Left colon (tissue), 2 donors: ENCODE data around the gene KRTAP4-11. TPM values are rescaled to one million over a fixed set of nuclear protein-coding genes. Genes with fewer than 3 reads are reported as not detected.
"Not testable (repeated sequence)": the region's sequence is repeated elsewhere in the genome, so short reads cannot be mapped to it uniquely, and the experiment has no call there.

Experiments
- ATAC-seq: fragments of 200-7000 bp; cut with Tn5 transposase; one replicate; pipeline ENCODE4 v1.9.1; 2020; ENCODE audit warnings: mild to moderate bottlenecking, moderate library complexity
- DNase-seq, 2 donors: peaks; one replicate each; pipeline ENCODE4 v3.0.0-alpha.2; 2020
- intact Hi-C, 2 donors: fragments of 100-400 bp; cut with DNase I in 1 of 2; cut with micrococcal nuclease in 1 of 2; formaldehyde crosslinking; loops; one replicate each; pipeline versions ENCODE4 v1.11.2 to v1.14.0; 2022; cut with DNase I, micrococcal nuclease
- long read RNA-seq: library from polyadenylated mRNA; unstranded; transcript quantifications from one replicate; pipeline ENCODE4 v2.0.0, GENCODE V29; 2021
- total RNA-seq, 2 donors: library from RNA; stranded (reverse); fragmentation: NEBNext Ultra II Directional; extraction: Animal tissue kit (Norgen Biotek cat#: 25700); gene quantifications; one replicate each; pipeline ENCODE4 v1.2.1, GENCODE V29; 2021
- donor health status: DM: no; HTN: no; CAD: no.
- donor health status: DM: yes; HTN: yes; CAD: no.

The KRTAP4-11 gene
- total RNA-seq = not detected
- long read RNA-seq = 0 reads

DNA sequence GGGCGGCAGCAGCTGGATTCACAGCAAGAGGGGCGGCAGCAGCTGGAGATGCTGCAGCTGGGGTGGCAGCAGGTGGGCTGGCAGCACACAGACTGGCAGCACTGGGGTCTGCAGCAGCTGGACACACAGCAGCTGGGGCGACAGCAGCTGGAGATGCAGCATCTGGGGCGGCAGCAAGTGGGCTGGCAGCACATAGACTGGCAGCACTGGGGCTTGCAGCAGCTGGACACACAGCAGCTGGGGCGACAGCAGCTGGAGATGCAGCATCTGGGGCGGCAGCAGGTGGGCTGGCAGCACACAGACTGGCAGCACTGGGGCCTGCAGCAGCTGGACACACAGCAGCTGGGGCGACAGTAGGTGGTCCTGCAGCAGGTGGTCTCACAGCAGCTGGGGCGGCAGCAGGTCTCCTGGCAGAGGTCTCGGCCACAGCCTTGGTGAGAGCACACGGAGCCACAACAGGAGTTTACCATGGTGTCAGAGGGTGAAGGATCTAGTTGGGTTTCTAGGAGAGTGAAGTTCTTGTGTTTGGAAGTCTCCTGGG is at the start of gene KRTAP4-11:
TSS of gene KRTAP4-11 (minus strand) at position 528 of the 541 bp plus-strand sequence. CDS start at position 470, 58 bp downstream.
- DNase-seq, intact Hi-C loops, ATAC-seq: not testable (repeated sequence)

DNA sequence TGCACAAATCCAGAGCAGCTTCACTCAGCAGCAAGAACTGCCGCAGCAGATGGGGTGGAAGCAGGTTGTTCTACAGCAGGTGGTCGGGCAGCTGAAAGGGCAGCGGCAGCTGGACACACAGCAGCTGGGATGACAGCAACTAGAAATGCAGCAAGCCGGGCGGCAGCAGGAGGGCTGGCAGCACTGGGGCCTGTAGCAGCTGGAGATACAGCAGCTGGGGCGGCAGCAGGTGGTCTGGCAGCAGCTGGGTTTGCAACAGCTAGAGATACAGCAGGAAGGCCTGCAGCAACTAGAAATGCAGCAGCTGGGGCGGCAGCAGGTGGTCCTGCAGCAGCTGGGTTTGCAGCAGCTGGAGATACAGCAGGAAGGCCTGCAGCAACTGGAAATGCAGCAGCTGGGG is 49.4 kb upstream of the KRTAP4-11 start:
- DNase-seq (no peak), ATAC-seq (no peak)
- intact Hi-C loops = no loop called here

DNA sequence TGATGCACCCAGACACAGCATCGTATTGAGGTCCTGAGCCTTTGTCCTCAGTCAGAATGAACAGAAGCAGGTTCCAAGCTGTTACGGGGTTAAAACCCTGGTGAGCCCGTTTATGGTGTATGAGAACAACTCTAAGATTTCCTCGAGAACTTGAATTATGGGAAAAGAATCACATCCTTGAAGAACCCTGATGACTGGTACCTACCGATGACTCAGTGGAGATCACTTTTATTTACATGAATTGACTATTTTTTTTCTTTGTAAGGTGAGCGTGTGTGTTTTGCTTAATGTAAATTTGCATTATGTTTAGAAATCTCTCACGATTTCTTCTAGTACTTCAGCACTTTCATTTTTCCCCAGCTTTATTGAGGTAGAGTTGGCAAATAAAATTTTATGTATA is 45.7 kb upstream of the KRTAP4-11 start:
- ATAC-seq (no peak), DNase-seq (no peak)
- intact Hi-C loops = no loop called here

DNA sequence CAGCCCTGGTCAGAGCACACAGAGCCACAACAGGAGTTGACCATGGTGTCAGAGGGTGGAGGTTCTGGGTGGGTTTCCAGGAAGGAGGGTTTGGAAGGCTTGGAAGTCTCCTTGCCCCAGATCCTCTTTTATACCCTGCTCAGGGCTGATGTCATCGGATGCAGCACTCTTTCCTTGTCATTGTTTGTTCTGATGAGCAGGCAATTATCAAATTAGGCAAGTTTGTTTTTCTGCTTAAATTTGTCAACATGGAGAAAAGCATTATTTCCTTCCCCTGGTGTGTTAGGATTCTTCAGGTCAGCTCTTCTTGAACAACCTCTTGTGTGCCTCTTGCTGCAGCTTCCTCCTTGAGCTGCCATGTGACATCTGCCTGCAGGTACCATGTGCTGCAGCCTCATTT is 42.5 kb upstream of the KRTAP4-11 start, which contains the start of gene KRTAP4-4:
TSS of gene KRTAP4-4 (minus strand) at position 101 of the 400 bp plus-strand sequence. CDS start at position 44, 57 bp downstream.
- DNase-seq (no peak), ATAC-seq (no peak)
- intact Hi-C loops = no loop called here

DNA sequence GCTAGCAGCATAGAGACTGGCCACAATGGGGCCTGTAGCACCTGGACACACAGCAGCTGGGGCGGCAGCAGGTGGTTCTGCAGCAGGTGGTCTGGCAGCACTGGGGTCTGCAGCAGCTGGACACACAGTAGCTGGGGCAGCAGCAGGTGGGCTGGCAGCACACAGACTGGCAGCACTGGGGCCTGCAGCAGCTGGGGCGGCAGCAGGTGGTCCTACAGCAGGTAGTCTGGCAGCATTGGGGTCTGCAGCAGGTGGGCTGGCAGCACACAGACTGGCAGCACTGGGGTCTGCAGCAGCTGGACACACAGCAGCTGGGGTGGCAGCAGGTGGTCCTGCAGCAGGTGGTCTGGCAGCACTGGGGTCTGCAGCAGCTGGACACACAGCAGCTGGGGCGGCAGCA is 42.0 kb upstream of the KRTAP4-11 start:
- intact Hi-C loops, ATAC-seq, DNase-seq: not testable (repeated sequence)

DNA sequence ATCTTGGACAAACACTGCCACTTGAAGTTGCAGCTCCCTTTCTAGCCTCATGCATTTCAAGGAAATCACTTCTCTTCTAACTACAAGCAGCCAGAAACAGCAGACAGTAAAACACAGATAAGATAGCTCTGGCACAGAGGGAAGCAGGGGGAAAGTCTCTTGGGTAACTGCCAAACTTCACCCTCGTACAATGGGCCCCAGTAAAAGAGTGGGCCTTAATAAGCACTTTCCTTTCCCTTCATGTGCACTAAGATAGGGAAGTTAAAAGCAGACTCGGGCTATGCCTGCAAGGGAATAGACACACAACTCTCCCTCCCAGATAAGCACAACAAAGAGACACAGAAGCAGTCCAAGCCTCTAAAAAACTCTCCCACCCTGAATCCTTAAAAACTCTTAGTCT is 35.7 kb upstream of the KRTAP4-11 start:
- intact Hi-C loops = no loop called here
- DNase-seq = no peak
- no peak for ATAC-seq

DNA sequence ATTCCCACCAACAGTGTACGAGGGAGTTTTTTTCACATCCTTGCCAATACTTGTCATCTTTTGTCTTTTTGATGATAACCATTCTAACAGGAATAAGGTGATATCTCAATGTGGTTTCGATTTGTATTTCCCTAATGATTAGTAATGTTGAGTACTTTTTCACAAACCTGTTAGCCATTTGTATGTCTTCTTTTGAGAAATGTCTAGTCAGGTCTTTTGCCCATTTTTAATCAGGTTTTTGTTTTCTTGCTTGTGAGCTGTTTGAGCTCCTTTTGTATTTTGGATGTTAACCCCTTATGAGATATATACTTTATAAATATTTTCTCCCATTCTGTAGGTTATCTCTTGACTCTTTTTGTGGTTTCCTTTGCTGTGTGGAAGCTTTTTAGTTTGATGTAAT is 33.4 kb upstream of the KRTAP4-11 start:
- ATAC-seq = no peak
- intact Hi-C loops = no loop called here
- no peak for DNase-seq

DNA sequence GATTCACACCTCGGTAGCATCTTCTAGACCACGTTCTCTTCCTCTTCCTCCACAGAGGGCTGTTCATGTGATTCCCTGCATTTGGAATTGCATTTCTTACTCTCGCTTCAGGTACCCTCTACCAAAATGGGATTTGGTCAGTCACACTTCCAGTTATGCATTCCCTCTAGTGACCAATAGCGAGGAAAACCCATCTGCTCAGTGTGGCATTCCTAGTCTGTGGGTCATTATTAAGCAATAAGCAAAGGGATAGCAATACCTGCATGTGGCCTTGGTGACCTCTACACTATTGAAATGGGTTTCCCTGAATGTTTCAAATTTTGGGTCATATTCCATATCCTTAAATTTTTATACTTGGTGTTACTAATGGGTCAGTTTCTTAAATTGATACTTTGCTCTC is 31.9 kb upstream of the KRTAP4-11 start:
- intact Hi-C loops = no loop called here
- DNase-seq = no peak
- no peak for ATAC-seq

DNA sequence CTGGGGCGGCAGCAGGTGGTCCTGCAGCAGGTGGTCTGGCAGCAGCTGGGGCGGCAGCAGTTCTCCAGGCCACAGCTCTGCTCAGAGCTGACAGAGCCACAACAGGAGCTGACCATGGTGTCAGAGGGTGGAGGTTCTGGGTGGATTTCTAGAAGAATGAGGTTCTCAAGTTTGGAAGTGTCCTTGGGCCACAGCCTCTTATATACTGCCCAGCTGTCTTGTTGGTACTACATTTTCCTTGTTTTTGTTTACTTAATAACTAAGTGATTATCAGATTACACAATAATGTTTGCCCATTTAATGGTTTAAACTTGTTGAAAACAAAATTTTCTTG is 31.4 kb upstream of the KRTAP4-11 start, which contains the start of gene KRTAP4-5:
TSS of gene KRTAP4-5 (minus strand) at position 174 of the 334 bp plus-strand sequence. CDS start at position 116, 58 bp downstream.
- DNase-seq (no peak), ATAC-seq (no peak)
- intact Hi-C loops = no loop called here

DNA sequence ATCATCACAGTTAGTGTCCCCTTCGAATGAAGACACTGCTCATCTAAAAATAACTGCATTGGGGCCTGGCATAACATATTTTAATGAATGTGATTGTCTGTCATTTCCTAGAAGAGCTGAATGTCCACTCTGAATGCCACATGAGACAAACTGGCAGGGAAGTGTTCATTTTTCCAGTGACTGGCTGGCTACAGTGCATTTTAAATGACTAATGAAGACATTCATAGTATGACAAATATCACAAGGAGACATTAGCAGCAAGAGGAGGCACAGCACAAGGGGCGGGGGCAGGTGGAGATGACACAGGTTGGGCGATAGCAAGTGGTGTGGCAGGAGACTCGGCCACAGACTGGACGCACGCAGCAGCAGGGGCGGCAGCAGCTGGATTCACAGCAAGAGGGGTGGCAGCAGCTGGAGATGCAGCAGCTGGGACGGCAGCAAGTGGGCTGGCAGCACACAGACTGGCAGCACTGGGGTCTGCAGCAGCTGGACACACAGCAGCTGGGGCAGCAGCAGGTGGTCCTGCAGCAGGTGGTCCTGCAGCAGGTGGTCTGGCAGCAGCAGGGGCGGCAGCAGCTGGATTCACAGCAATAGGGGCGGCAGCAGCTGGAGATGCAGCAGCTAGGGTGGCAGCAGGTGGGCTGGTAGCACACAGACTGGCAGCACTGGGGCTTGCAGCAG is 30.9 kb upstream of the KRTAP4-11 start:
- intact Hi-C loops, ATAC-seq, DNase-seq: not testable (repeated sequence)

DNA sequence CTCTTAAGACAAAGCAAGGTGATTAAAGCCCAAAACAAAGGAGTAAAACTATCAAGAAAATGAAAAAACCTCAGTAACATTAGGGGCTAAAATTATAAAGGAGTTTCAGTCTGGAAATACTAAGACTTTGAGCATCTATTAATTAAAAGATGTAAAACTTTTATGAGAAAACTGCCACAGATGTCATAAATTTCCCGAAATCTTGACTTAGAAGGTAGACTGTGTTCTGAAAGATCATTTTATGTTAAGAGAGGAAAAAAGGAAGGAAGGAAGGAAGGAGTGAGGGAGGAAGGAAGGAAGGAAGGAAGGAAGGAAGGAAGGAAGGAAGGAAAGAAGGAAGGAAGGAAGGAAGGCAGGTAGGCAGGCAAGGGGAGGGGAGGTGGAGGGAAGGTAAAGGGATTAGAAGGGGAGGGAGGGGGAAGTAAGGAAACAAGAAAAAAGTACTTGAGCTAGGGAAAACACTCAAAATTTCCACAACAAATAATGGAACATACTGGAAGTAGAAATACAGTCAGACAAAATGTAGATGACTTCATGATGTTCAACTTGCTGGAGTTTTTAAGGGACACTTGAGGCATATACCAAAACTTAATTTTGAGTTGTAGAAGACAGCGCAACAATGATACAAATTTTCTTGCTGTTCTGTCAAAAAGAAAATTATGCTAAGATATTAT is 29.5 kb upstream of the KRTAP4-11 start:
- ATAC-seq (no peak), DNase-seq (no peak)
- intact Hi-C loops = no loop called here

DNA sequence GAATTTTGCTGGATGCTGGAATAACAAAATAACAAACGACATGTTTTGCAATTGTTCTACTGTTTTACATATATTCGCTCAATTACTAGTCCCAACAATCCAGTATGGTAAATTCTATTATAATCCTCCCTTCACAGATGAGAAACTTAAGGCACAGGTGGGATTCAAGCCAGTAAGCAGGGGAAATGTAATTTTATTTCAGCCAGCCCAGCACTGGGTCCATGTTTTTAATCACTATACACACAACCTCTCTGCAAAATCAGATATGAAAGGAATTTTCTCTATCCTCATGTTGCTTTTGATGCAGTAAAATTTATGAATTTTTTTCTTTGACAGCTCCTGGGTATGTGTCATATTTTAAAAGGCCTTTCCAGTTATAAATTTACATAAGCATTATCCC is 27.1 kb upstream of the KRTAP4-11 start:
- no peak for ATAC-seq
- intact Hi-C loops = no loop called here
- DNase-seq = no peak

DNA sequence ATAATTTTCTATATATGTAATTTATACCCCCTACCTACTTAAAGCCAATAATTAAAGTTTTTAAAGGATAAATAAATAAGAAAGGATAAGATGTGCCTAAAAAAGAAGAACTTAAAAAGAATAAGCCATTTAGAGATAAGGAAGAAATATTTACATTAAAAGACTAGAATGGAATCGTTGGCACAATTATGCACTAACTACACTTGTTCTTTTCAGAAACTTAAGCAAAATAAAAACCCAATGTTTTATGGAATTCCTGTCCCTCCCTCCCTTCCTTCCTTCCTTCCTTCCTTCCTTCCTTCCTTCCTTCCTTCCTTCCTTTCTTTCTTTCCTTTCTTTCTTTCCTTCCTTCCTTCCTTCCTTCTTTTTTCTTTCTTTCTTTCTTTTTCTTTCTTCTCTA is 26.7 kb upstream of the KRTAP4-11 start:
- intact Hi-C loops = no loop called here
- DNase-seq (no peak), ATAC-seq (no peak)

DNA sequence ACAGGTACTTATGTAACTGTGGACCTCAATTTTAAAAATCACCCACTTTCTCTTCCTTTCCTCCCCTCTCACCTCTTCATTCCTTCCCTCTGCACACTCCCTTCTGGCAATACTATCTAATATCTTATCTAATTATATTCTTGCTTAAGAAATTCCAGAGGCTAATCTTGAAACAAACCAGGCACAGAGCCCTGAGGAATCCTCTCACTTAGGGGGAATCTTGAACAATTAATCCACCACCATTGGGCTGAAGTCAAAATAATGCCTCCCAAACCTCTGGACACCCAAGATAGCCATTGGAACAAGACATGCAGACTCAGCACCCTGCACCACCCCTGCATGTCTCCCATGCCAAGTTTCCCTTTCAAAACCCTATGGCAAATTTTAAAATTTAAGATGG is 23.2 kb upstream of the KRTAP4-11 start:
- no peak for DNase-seq
- intact Hi-C loops = no loop called here
- ATAC-seq = no peak

DNA sequence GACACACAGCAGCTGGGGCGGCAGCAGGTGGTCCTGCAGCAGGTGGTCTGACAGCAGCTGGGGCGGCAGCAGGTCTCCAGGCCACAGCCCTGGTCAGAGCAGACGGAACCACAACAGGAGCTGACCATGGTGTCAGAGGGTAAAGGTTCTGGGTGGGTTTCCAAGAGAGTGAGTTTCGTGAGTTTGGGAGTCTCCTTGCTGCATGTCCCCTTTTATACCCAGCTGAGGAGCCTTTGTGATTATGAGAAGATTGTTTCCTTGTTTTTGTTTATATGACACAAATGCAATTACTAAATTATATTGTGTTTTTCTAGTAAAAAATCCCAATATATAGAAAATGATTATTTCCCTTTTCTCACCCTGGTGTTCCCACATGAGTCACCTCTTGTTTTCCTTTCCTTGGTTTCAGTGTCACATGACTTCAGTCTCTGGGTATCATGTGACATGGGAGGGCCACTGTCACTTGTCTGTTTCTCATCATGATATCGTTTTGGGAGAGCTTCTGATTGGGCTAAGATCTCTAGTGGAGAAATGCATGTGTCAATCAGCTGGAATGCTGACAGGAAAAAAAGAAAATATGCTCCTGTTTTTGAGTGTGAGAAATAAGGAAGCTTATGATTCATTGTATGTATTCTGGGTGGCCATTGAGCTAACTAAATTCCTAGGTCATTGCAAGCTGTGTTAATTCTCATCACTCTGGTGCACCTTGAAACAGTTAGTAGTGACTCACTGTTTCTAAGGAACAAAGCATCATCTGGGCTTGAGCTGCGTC is 22.4 kb upstream of the KRTAP4-11 start, which contains the start of gene KRTAP4-6:
TSS of gene KRTAP4-6 (minus strand) at position 185 of the 772 bp plus-strand sequence. CDS start at position 128, 57 bp downstream.
- DNase-seq (no peak), ATAC-seq (no peak)
- intact Hi-C loops = no loop called here

DNA sequence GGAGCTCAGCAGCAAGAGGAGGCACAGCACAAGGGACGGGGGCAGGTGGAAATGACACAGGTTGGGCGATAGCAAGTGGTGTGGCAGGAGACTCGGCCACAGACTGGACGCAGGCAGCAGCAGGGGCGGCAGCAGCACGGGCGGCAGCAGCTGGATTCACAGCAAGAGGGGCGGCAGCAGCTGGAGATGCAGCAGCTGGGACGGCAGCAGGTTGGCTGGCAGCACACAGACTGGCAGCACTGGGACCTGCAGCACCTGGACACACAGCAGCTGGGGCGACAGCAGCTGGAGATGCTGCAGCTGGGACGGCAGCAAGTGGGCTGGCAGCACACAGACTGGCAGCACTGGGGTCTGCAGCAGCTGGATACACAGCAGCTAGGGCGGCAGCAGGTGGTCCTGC is 21.7 kb upstream of the KRTAP4-11 start:
- not testable (repeated sequence) for ATAC-seq, DNase-seq

DNA sequence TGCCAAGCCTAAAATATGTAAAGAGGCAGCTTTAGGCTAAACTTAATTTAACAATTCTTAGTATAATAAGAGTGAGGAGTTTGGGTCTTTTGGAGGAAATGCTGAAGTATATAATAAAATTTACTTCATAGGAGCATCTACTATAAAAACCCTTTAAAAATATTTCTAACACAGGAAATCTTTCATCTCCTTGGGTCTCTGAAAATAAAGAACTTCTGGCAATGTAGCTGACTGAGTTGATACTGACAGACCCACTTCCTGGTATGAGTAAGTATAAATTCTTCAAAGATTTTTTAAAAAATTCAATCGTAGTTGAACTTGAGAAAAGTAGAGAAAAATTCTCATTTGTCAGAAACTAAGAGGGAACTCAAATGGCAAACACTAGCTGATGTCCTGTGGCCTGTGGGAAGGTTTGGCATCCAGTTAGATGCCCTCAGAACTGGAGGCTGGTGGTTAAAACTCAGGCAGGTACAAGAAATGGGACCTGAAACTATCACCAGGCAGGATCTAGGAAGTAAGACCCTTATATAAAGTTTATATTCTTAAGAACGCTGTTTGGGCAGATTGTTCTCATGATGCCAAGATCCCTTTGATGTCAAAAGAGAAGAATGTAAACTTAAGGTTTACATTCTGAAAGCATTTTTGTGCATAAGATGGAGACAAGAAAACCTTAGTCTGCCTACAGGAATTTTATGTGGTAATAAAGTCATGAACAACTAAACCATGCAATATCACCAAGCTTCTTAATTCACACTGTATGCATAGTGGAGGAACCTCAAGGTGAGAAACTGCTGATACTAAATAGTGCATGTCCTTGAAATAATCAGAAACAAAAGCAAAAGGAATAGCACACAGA is 15.9 kb upstream of the KRTAP4-11 start:
- intact Hi-C loops = no loop called here
- no peak for DNase-seq
- no peak for ATAC-seq

More for the DNA sequence above, 21.7 kb upstream of the KRTAP4-11 start:
- intact Hi-C loops = not testable (repeated sequence)

DNA sequence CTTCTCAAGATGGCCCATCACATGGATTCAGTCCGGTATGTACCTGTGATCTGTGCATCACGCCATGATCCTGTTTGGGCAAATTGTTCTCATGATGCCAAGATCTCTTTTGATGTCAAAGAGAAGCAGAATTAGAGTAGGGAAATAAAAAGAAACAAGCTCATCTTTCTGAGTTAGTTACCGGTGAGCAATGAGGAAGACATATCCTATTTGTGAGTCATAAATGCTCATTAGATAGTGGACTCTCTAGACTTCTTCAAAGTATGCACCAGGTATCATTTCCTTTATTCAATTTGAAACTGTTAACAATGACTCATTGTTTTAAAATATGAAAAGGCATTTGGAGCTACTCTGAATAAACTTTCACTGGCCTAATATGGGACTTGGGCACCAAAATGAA is 13.8 kb upstream of the KRTAP4-11 start:
- intact Hi-C loops = no loop called here
- ATAC-seq = no peak
- DNase-seq = no peak
